HCT116 (cell line): ENCODE measurements around the gene DOC2A. TPM values are rescaled to one million over a fixed set of nuclear protein-coding genes. Genes with fewer than 3 reads are reported as not detected.

Experiments
- ATAC-seq: fragments of 200-7000 bp; cut with Tn5 transposase; 2 replicates; pipeline ENCODE4 v1.9.1; 2020; ENCODE audit warnings: mild to moderate bottlenecking, moderate library complexity
- BruUV-seq: library from RNA; stranded (reverse); fragments of 400-500 nt; replicated peaks from 2 replicates; lab custom pipeline; 2021; lab: Mats Ljungman, UMichigan
- CTCF ChIA-PET: fragments of 300-600 bp; sonication (Branson Sonifier 250); formaldehyde crosslinking; loops from one replicate; lab custom pipeline; 2021; ENCODE audit warnings: antibody characterized with exemption; lab: Charles Lee
- POLR2A ChIA-PET: fragments of 300-600, 350-600 bp; sonication (Branson Sonifier 250); formaldehyde crosslinking; loops from one replicate; lab custom pipeline; 2021; ENCODE audit warnings: antibody characterized with exemption; lab: Charles Lee
- RAD21 ChIA-PET, 2 experiments: fragments of 300-600 bp; sonication (Branson Sonifier 250); formaldehyde crosslinking; loops; one replicate each; lab custom pipeline; 2023; ENCODE audit warnings: low total read pairs in 2 of 2; ENCODE audit not compliant: uncharacterized antibody in 2 of 2, unreplicated experiment in 2 of 2, low non-redundant PET in 1 of 2; lab: Charles Lee
- DNase-seq: peaks from one replicate; pipeline ENCODE4 v3.0.0-alpha.2; 2010; ENCODE audit warnings: low read depth, low spot score
- H2AFZ ChIP-seq: fragments of 200-600 bp; shearing (Covaris generic), sonication (generic); 2 replicates; pipeline ENCODE4 v1.6.1; 2017; ENCODE audit warnings: low read depth, mixed run types, mixed read lengths, antibody characterized with exemption, low read length; ENCODE audit not compliant: poor library complexity, severe bottlenecking
- H3K27ac ChIP-seq: 2 replicates; pipeline ENCODE4 v1.5.1; 2012; ENCODE audit warnings: low read depth, low read length
- H3K27me3 ChIP-seq: fragments of 200-600 bp; sonication (generic); 2 replicates; pipeline ENCODE4 v1.6.1; 2016; ENCODE audit warnings: mixed run types, low read length, mixed read lengths; ENCODE audit not compliant: insufficient read depth
- H3K36me3 ChIP-seq, 2 experiments: fragments of 200-500 bp in 1 of 2; fragments of 200-600 bp in 1 of 2; sonication (Bioruptor generic) in 1 of 2; sonication (generic) in 1 of 2; 2 replicates each; pipeline versions ENCODE4 v1.5.1 to v1.6.1; 2014 to 2016; ENCODE audit warnings: low read length in 2 of 2, inconsistent platforms in 1 of 2, mixed read lengths in 1 of 2, mixed run types in 1 of 2; ENCODE audit not compliant: insufficient read depth in 2 of 2, control insufficient read depth in 1 of 2
- H3K4me1 ChIP-seq, 2 experiments: fragments of 200-600 bp in 1 of 2; sonication (generic) in 1 of 2; 2 replicates each; pipeline versions ENCODE4 v1.5.1 to v1.6.1; 2012 to 2017; ENCODE audit warnings: low read length in 2 of 2, inconsistent platforms in 1 of 2, mild to moderate bottlenecking in 1 of 2, mixed read lengths in 1 of 2, mixed run types in 1 of 2, moderate library complexity in 1 of 2; ENCODE audit not compliant: insufficient read depth in 2 of 2, control insufficient read depth in 1 of 2
- H3K4me2 ChIP-seq: fragments of 200-600 bp; sonication (generic); 2 replicates; pipeline ENCODE4 v1.6.1; 2017; ENCODE audit warnings: mixed run types, low read length, mixed read lengths
- H3K4me3 ChIP-seq, 2 experiments: fragments of 200-600 bp in 1 of 2; sonication (generic) in 1 of 2; replicated peaks in 1 of 2; 2 replicates each; pipeline ENCODE4 v1.5.1; 2011 to 2016; ENCODE audit warnings: low read length in 2 of 2, control low read depth in 1 of 2, low read depth in 1 of 2, mild to moderate bottlenecking in 1 of 2, mixed read lengths in 1 of 2, mixed run types in 1 of 2
- H3K79me2 ChIP-seq: fragments of 200-600 bp; sonication (generic); 2 replicates; pipeline ENCODE4 v1.6.1; 2017; ENCODE audit warnings: mild to moderate bottlenecking, mixed run types, low read length, moderate library complexity, mixed read lengths; ENCODE audit not compliant: insufficient read depth
- H3K9ac ChIP-seq: fragments of 200-600 bp; sonication (generic); 2 replicates; pipeline ENCODE4 v1.6.1; 2016; ENCODE audit warnings: low read length, mixed read lengths
- H3K9me2 ChIP-seq: fragments of 200-600 bp; sonication (generic), shearing (Covaris generic); 2 replicates; pipeline ENCODE4 v1.6.1; 2017; ENCODE audit warnings: mixed run types, mild to moderate bottlenecking, moderate library complexity; ENCODE audit not compliant: insufficient read depth
- H3K9me3 ChIP-seq, 2 experiments: fragments of 200-500 bp in 1 of 2; fragments of 200-600 bp in 1 of 2; sonication (Bioruptor generic) in 1 of 2; sonication (generic) in 1 of 2; 2 replicates each; pipeline ENCODE4 v1.6.1; 2014 to 2017; ENCODE audit warnings: low read length in 2 of 2, mixed read lengths in 2 of 2, inconsistent platforms in 1 of 2, low read depth in 1 of 2, mild to moderate bottlenecking in 1 of 2, mixed run types in 1 of 2, moderate library complexity in 1 of 2; ENCODE audit not compliant: control insufficient read depth in 1 of 2, insufficient read depth in 1 of 2
- H4K20me1 ChIP-seq: fragments of 200-600 bp; sonication (generic), shearing (Covaris generic); 2 replicates; pipeline ENCODE4 v1.6.1; 2017; ENCODE audit warnings: mixed run types, mild to moderate bottlenecking, moderate library complexity; ENCODE audit not compliant: insufficient read depth
- CEBPB ChIP-seq: IDR thresholded peaks from 2 replicates; pipeline ENCODE4 v1.6.1; 2012; ENCODE audit warnings: low read depth
- ELF1 ChIP-seq: IDR thresholded peaks from 2 replicates; pipeline ENCODE4 v1.6.1; 2012; ENCODE audit warnings: low read depth, borderline replicate concordance
- EZH2phosphoT487 ChIP-seq: fragments of 200-600 bp; IDR thresholded peaks from 2 replicates; pipeline ENCODE4 v1.6.1; 2018; ENCODE audit warnings: antibody characterized with exemption, borderline replicate concordance
- RAD21 ChIP-seq: IDR thresholded peaks from 2 replicates; pipeline ENCODE4 v1.6.1; 2012; ENCODE audit warnings: low read depth, mild to moderate bottlenecking
- SP1 ChIP-seq: IDR thresholded peaks from 2 replicates; pipeline ENCODE4 v1.6.1; 2012; ENCODE audit warnings: low read depth
- ZFX ChIP-seq: fragments of 450-650 bp; IDR thresholded peaks from 2 replicates; pipeline ENCODE4 v1.6.1; 2017
- intact Hi-C: fragments of 100-400 bp; cut with micrococcal nuclease; formaldehyde crosslinking; loops from 2 replicates; pipeline ENCODE4 v1.10.0; 2022
- total RNA-seq: library from RNA; stranded (reverse); gene quantifications from one replicate; pipeline ENCODE4 v1.2.1, GENCODE V29; 2021; ENCODE audit not compliant: unreplicated experiment

DOC2A gene
- total RNA-seq, 1 experiment from 2014 or later, result 17.3 TPM

- CTCF ChIA-PET, result interaction anchor here (1.8 kb wide), 1 partner anchor 159 kb away, joined by 4 read pairs; no protein-coding TSS in a partner anchor
- POLR2A ChIA-PET, result no interaction called here
Measured at GRCh38 chr16:30006659-30007377, 4.0 kb downstream of the DOC2A start.

GRCh38 chr16:30006095-30006473 lies 4.7 kb downstream of the DOC2A start:
- Histone ChIP-seq H2AFZ (no peak overlapping the region), H3K27me3 (no peaks in the 10 kb centered on the region), H4K20me1 (no peaks in the 10 kb centered on the region), H3K4me3 (no peak overlapping the region), H3K79me2 (no peaks in the 10 kb centered on the region), H3K9me3 (no peaks in the 10 kb centered on the region), H3K9me2 (no peaks in the 10 kb centered on the region), H3K27ac (no peak overlapping the region), H3K9ac (no peak overlapping the region), H3K36me3 (peaks cover 0 to 4% of the 10 kb centered on the region in 2 experiments; a peak in 2 of 4 replicates), H3K4me2 (no peak overlapping the region), H3K4me1 (no peaks in the 10 kb centered on the region)
- BruUV-seq, result no TSS peak
- ChIA-PET RAD21 (no interaction called here), CTCF (interaction anchor here (0.6 to 1.8 kb wide), 3 partner anchors 158 to 315 kb away, joined by 4 to 6 read pairs (median 4); no protein-coding TSS in a partner anchor), POLR2A (no interaction called here)
- intact Hi-C loops, result no loop called here
- ATAC-seq, result no peak
- DNase-seq, result no peak
- TF ChIP-seq EZH2phosphoT487, result no peak

More at GRCh38 chr16:30006659-30007377, 4.0 kb downstream of the DOC2A start:
- Histone ChIP-seq H3K9ac (no peak overlapping the region), H3K9me2 (no peaks in the 10 kb centered on the region), H3K4me1 (no peaks in the 10 kb centered on the region), H3K36me3 (peaks cover 0 to 4% of the 10 kb centered on the region in 2 experiments; a peak in 2 of 4 replicates), H4K20me1 (no peaks in the 10 kb centered on the region), H3K4me2 (no peak overlapping the region), H3K79me2 (no peaks in the 10 kb centered on the region), H3K9me3 (no peaks in the 10 kb centered on the region), H3K4me3 (no peak overlapping the region), H3K27ac (no peak overlapping the region), H2AFZ (no peak overlapping the region), H3K27me3 (no peaks in the 10 kb centered on the region)
- no TSS peak for BruUV-seq
- ATAC-seq, result no peak
- RAD21 ChIA-PET, result no interaction called here
- DNase-seq, result no peak
- intact Hi-C loops, result no loop called here
- TF ChIP-seq RAD21, result no peak
- TF ChIP-seq ZFX, result no peak
- no peak for TF ChIP-seq CEBPB
- TF ChIP-seq ELF1, result no peak
- TF ChIP-seq SP1, result no peak
